Caco-2 (cell line): Measurements from ENCODE around the gene TCF7L1. TPM values are rescaled to one million over a fixed set of nuclear protein-coding genes. Genes with fewer than 3 reads are reported as not detected.

ENCODE experiments used
- BruUV-seq: library from RNA; stranded (reverse); fragments of 400-500 nt; replicated peaks from 2 replicates; lab custom pipeline; 2021; lab: Mats Ljungman, UMichigan
- CTCF ChIA-PET: fragments of 300-600 bp; sonication (Branson Sonifier 250); formaldehyde crosslinking; loops from one replicate; lab custom pipeline; 2022; ENCODE audit warnings: antibody characterized with exemption; lab: Charles Lee
- POLR2A ChIA-PET: fragments of 300-600 bp; sonication (Branson Sonifier 250); formaldehyde crosslinking; loops from one replicate; lab custom pipeline; 2022; ENCODE audit warnings: antibody characterized with exemption; lab: Charles Lee
- DNase-seq, 2 experiments: peaks; one replicate each; pipeline versions ENCODE4 v3.0.0 to v3.0.0-alpha.2; 2020 to 2022
- H3K27me3 ChIP-seq: replicated peaks from 2 replicates; pipeline ENCODE4 v1.6.0; 2011; ENCODE audit warnings: low read length; ENCODE audit not compliant: control insufficient read depth, insufficient read depth
- H3K36me3 ChIP-seq: 2 replicates; pipeline ENCODE4 v1.5.1; 2011; ENCODE audit warnings: low read length; ENCODE audit not compliant: control insufficient read depth, insufficient read depth
- H3K4me1 ChIP-seq: fragments of 250-450 bp; sonication (Bioruptor Pico); 2 replicates; pipeline ENCODE4 v1.5.1; 2020; ENCODE audit warnings: mild to moderate bottlenecking
- H3K4me3 ChIP-seq: 2 replicates; pipeline ENCODE4 v1.5.1; 2011; ENCODE audit warnings: low read depth, mild to moderate bottlenecking, control low read depth, low read length
- H3K9me3 ChIP-seq: fragments of 250-450 bp; sonication (Bioruptor Pico); 2 replicates; pipeline ENCODE4 v1.5.1; 2020; ENCODE audit warnings: mild to moderate bottlenecking, moderate library complexity
- H3K27ac Mint-ChIP-seq: one replicate; pipeline ENCODE4 v1.8.0; 2022; ENCODE audit warnings: mixed read lengths; ENCODE audit not compliant: unreplicated experiment
- H3K27me3 Mint-ChIP-seq: one replicate; pipeline ENCODE4 v1.8.0; 2022; ENCODE audit warnings: mixed read lengths; ENCODE audit not compliant: insufficient read depth, unreplicated experiment
- H3K36me3 Mint-ChIP-seq: one replicate; pipeline ENCODE4 v1.8.0; 2022; ENCODE audit warnings: mild to moderate bottlenecking, mixed read lengths; ENCODE audit not compliant: insufficient read depth, unreplicated experiment
- H3K4me1 Mint-ChIP-seq: one replicate; pipeline ENCODE4 v1.8.0; 2022; ENCODE audit warnings: low read depth, mixed read lengths; ENCODE audit not compliant: unreplicated experiment
- H3K4me3 Mint-ChIP-seq: one replicate; pipeline ENCODE4 v1.8.0; 2022; ENCODE audit warnings: mild to moderate bottlenecking, moderate library complexity, mixed read lengths; ENCODE audit not compliant: unreplicated experiment
- H3K9me3 Mint-ChIP-seq: one replicate; pipeline ENCODE4 v1.8.0; 2022; ENCODE audit warnings: mixed read lengths; ENCODE audit not compliant: unreplicated experiment
- intact Hi-C: fragments of 100-400 bp; cut with micrococcal nuclease; formaldehyde crosslinking; loops from one replicate; pipeline ENCODE4 v1.10.0; 2022; ENCODE audit not compliant: unreplicated experiment
- total RNA-seq: library from RNA; stranded (reverse); gene quantifications from 2 replicates; pipeline ENCODE4 v1.2.3, GENCODE V29; 2022
- TF ChIP-seq, protein P1 (sequence below), 2 experiments: fragments of 200-600 bp in 1 of 2; IDR thresholded peaks; 1 replicate in 1 of 2; 2 replicates in 1 of 2; pipeline versions ENCODE4 v1.5.1 to v1.8.0; 2011 to 2022; ENCODE audit warnings: antibody characterized with exemption in 1 of 2, control low read depth in 1 of 2, inconsistent platforms in 1 of 2, low read depth in 1 of 2, low read length in 1 of 2, mild to moderate bottlenecking in 1 of 2, moderate library complexity in 1 of 2; ENCODE audit not compliant: insufficient read depth in 1 of 2, severe bottlenecking in 1 of 2, unreplicated experiment in 1 of 2

Gene TCF7L1
- total RNA-seq, 1 experiment from 2014 or later, result 29.0 TPM

DNA sequence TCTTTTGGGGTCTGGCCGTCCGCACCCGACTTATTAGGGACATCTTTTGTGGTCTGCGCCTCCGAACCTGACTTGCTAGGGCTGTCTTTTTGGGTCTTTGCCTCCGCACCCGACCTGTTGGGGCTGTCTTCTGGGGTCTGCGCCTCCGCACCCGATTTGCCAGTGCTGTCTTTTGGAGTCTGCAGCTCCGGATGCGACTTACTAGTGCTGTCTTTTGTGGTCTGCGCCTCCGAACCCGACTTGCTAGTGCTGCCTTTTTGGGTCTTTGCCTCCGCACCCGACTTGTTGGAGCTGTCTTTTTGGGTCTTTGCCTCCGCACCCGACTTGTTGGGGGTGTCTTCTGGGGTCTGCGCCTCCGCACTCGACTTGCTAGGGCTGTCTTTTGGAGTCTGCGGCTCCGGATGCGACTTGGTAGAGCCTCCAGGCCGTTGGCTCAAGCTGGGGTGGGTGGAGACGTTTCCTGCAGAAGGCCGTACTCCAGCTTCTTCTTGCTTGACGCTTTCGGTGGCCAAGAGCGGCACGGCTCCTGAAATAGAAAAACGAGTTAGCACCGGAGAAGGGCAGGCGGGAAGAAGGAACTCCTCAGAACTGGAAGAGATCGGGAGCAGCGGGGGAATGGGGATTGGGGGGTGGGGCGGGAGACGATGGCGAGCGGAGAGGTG is 194.1 kb downstream of the TCF7L1 start:
- H3K9me3 ChIP-seq, result no peaks in the 10 kb centered on the region
- intact Hi-C loops, result loop anchor here (5.0 kb wide), 1 partner anchor 210 kb away; the partner anchor contains the start of gene MAT2A
- peaks cover 53% of the 10 kb centered on the region for H3K36me3 Mint-ChIP-seq

DNA sequence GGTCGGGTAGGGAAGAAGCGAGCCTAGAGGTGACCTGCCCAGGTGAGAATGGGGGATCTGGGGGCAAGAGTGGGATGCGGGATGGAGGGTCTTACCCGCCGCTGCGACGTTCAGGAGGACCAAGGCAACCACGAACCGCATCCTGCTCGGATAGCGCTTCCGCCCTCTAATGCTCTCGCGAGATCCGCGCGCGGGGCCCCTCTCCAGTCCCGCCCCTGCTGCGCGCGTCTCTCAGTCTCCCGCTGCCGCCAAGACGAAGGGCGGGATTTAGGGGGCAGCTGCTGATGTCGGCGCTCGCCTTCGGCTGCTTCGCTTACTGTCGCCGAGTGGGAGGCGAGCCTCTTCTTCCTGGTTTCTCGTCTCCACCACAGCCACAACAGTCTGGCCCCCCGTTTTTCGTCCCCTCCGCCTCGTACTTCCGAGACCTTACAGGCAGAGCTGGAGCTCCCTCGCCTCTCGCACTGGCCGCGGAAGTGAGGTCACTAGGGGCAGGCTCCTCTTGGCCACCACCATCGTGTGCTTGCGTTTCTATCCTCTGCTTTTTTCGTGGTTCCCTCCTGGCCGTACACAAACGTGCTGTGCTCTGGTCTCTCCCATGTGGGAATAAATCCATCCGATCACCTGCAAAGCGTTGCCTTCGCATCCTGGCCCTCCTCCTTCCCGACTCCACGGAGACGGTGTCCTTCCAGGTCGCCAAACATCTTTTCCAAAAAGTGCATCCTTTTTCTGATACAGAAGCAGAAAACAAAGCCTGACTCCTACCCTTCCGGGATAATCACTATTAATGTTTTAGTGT is 194.8 kb downstream of the TCF7L1 start, which contains the start of gene TGOLN2:
Gene TGOLN2 (minus strand): TSS at position 168 of the 796 bp plus-strand sequence. CDS start 27 bp downstream, at position 141.
- H3K36me3 Mint-ChIP-seq, result peaks cover 46% of the 10 kb centered on the region
- TSS peak; percentile 93 for BruUV-seq
- H3K9me3 ChIP-seq, result no peaks in the 10 kb centered on the region
- peaks cover 5% of the 10 kb centered on the region; the same call in 1 of the 2 replicates for H3K36me3 ChIP-seq
- TF ChIP-seq, protein P1, sequence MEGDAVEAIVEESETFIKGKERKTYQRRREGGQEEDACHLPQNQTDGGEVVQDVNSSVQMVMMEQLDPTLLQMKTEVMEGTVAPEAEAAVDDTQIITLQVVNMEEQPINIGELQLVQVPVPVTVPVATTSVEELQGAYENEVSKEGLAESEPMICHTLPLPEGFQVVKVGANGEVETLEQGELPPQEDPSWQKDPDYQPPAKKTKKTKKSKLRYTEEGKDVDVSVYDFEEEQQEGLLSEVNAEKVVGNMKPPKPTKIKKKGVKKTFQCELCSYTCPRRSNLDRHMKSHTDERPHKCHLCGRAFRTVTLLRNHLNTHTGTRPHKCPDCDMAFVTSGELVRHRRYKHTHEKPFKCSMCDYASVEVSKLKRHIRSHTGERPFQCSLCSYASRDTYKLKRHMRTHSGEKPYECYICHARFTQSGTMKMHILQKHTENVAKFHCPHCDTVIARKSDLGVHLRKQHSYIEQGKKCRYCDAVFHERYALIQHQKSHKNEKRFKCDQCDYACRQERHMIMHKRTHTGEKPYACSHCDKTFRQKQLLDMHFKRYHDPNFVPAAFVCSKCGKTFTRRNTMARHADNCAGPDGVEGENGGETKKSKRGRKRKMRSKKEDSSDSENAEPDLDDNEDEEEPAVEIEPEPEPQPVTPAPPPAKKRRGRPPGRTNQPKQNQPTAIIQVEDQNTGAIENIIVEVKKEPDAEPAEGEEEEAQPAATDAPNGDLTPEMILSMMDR (IDR thresholded peaks at IDR 0.05; ENCODE audit: insufficient read depth in 1 of 2, low read depth in 1 of 2, low read length in 1 of 2, severe bottlenecking in 1 of 2, unreplicated experiment in 1 of 2), result peak in 1 of 2 experiments; percentile 14
- intact Hi-C loops, result loop anchor here (5.0 kb wide), 1 partner anchor 209 kb away; the partner anchor contains the start of gene MAT2A
- peaks cover 22% of the 10 kb centered on the region for H3K4me1 Mint-ChIP-seq
- no peaks in the 10 kb centered on the region for H3K27me3 ChIP-seq
- H3K4me3 ChIP-seq, result peak within 1 kb of the TSS; percentile 93
- ChIA-PET POLR2A (interaction anchor here (0.6 to 2.5 kb wide), 8 partner anchors 11 to 719 kb away, joined by 3 to 18 read pairs (median 6); partner anchors contain the start of genes ELMOD3, MAT2A, RETSAT and SH2D6), CTCF (interaction anchor here (1.2 kb wide), 1 partner anchor 27 kb away, joined by 4 read pairs; the partner anchor contains the start of gene ELMOD3)
- peak; percentile 91 to 94 for DNase-seq
- peak within 1 kb of the TSS; percentile 97 for H3K27ac Mint-ChIP-seq
- H3K4me3 Mint-ChIP-seq, result peak within 1 kb of the TSS; percentile 86
- peaks cover 25% of the 10 kb centered on the region for H3K4me1 ChIP-seq
- peaks cover 7% of the 10 kb centered on the region for H3K9me3 Mint-ChIP-seq
- no peaks in the 10 kb centered on the region for H3K27me3 Mint-ChIP-seq

More for the DNA sequence above, 194.1 kb downstream of the TCF7L1 start:
- H3K4me1 ChIP-seq, result peaks cover 25% of the 10 kb centered on the region
- Mint-ChIP-seq H3K4me3 (peak overlapping the region; percentile 86), H3K27me3 (no peaks in the 10 kb centered on the region), H3K9me3 (peaks cover 7% of the 10 kb centered on the region), H3K27ac (peak overlapping the region; percentile 97), H3K4me1 (peaks cover 22% of the 10 kb centered on the region)
- no TSS peak for BruUV-seq
- TF ChIP-seq, protein P1 (IDR thresholded peaks at IDR 0.05; ENCODE audit: insufficient read depth in 1 of 2, low read depth in 1 of 2, low read length in 1 of 2, severe bottlenecking in 1 of 2, unreplicated experiment in 1 of 2), result no peak
- CTCF ChIA-PET, result interaction anchor here (0.7 to 1.2 kb wide), 2 partner anchors 27 to 278 kb away, joined by 3 to 4 read pairs; partner anchors contain the start of gene ELMOD3
- peak in 1 of 2 experiments; percentile 36 for DNase-seq
- no peaks in the 10 kb centered on the region for H3K27me3 ChIP-seq
- H3K36me3 ChIP-seq, result peaks cover 5% of the 10 kb centered on the region; the same call in 1 of the 2 replicates
- H3K4me3 ChIP-seq, result peak overlapping the region; percentile 93
- POLR2A ChIA-PET, result interaction anchor here (0.6 to 2.5 kb wide), 6 partner anchors 9 to 216 kb away, joined by 3 to 18 read pairs (median 8); partner anchors contain the start of genes ELMOD3, MAT2A, RETSAT and SH2D6
